Right lobe of liver (tissue), 6 donors: ENCODE results near the gene TMEM144. TPM values are rescaled to one million over a fixed set of nuclear protein-coding genes. Genes with fewer than 3 reads are reported as not detected.
"Not testable (repeated sequence)": the region's sequence is repeated elsewhere in the genome, so short reads cannot be mapped to it uniquely, and the experiment has no call there.

Experiments used
- ATAC-seq, 4 donors: fragments of 200-7000 bp; cut with Tn5 transposase; one replicate each; pipeline ENCODE4 v1.9.1; 2020; ENCODE audit warnings: mild to moderate bottlenecking in 4 of 4, moderate library complexity in 4 of 4
- DNase-seq, 3 donors: peaks; one replicate each; pipeline ENCODE4 v3.0.0-alpha.2; 2020
- H3K27ac ChIP-seq, 3 donors: fragments of 200-600 bp; one replicate each; pipeline ENCODE4 v1.8.0; 2022
- H3K27me3 ChIP-seq, 2 donors: fragments of 200-600 bp; one replicate each; pipeline ENCODE4 v1.8.0; 2022
- H3K36me3 ChIP-seq, 4 donors: fragments of 200-600 bp; sonication (generic) in 1 of 4; one replicate each; pipeline versions ENCODE4 v1.5.1 to v1.8.0; 2017 to 2022; ENCODE audit warnings: control low read depth in 1 of 4
- H3K4me1 ChIP-seq, 4 donors: fragments of 200-600 bp; sonication (generic) in 1 of 4; one replicate each; pipeline versions ENCODE4 v1.5.1 to v1.8.0; 2017 to 2022; ENCODE audit warnings: control low read depth in 1 of 4
- H3K4me3 ChIP-seq, 3 donors: fragments of 200-600 bp; one replicate each; pipeline ENCODE4 v1.8.0; 2022
- H3K9me3 ChIP-seq, 4 donors: fragments of 200-600 bp; sonication (generic) in 1 of 4; one replicate each; pipeline versions ENCODE4 v1.5.1 to v1.8.0; 2017 to 2022; ENCODE audit warnings: control low read depth in 1 of 4
- POLR2A ChIP-seq: fragments of 450-650 bp; IDR thresholded peaks from one replicate; pipeline ENCODE4 v1.6.1; 2017; ENCODE audit warnings: antibody characterized with exemption, mild to moderate bottlenecking
- WGBS: methylation state at CpG from one replicate; pipeline ENCODE4 v1.1.6; 2018; ENCODE audit warnings: low coverage, low lambda C conversion rate; ENCODE audit not compliant: insufficient coverage; ENCODE audit errors: missing lambda C conversion rate; 5-methylcytosine and 5-hydroxymethylcytosine counted together
- intact Hi-C, 2 donors: fragments of 100-400 bp; cut with DNase I; formaldehyde crosslinking; loops; one replicate each; pipeline versions ENCODE4 v1.11.2 to v1.14.1; 2022
- total RNA-seq, 6 experiments: library from RNA; depleted of rRNA in 2 of 6; stranded (reverse); fragments of >200 nt in 2 of 6; fragmentation: NEBNext Ultra II Directional in 3 of 6; extraction: Animal tissue kit (Norgen Biotek cat#: 25700) in 3 of 6; gene quantifications; one replicate each; pipeline versions ENCODE4 v1.1.0 to v1.2.4, GENCODE V29; 2016 to 2023
- TF ChIP-seq, protein P1 (sequence below), 4 donors: fragments of 200-600 bp in 3 of 4; fragments of 450-650 bp in 1 of 4; IDR thresholded peaks; one replicate each; pipeline versions ENCODE4 v1.5.1 to v1.8.0; 2016 to 2022; ENCODE audit warnings: antibody characterized with exemption in 4 of 4, mild to moderate bottlenecking in 2 of 4
- donor health status: DM: no; HTN: yes; CAD: no.
- donor health status: DM: no; HTN: no; CAD: no.
- donor health status: DM: no; HTN: no; CAD: no.
- donor health status: DM: no; HTN: yes; CAD: no.
- donor health status: DM: no; HTN: yes; CAD: no.

The TMEM144 gene
- total RNA-seq, 6 experiments from 2014 or later, result 1.3 to 6.7 (median 2.1) TPM

DNA sequence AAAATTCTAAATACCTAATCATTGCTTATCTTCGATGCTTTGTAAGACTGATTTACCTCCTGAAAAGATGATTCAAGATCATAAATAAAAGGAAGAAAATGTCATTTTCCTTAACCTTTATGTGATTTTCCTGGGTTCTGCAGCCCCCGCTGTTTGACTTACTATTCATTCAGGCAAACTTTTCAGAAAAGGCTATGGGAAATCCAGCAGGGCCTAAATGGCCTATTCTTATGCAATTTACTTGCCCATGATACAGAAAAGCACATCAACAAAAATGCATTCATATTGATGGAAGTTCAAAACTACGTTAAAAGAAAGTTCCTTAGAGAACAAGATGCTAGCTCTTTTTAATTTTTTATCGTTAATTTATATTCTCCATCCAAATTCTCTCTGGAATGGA, 51.2 kb downstream of the TMEM144 start:
- 67% methylated on average over 4 of the region's 4 CpGs for WGBS
- no peaks in the 10 kb centered on the region for H3K4me1 ChIP-seq
- H3K36me3 ChIP-seq, result no peaks in the 10 kb centered on the region
- H3K9me3 ChIP-seq, result no peaks in the 10 kb centered on the region
- no peak for TF ChIP-seq POLR2A
- TF ChIP-seq, protein P1, sequence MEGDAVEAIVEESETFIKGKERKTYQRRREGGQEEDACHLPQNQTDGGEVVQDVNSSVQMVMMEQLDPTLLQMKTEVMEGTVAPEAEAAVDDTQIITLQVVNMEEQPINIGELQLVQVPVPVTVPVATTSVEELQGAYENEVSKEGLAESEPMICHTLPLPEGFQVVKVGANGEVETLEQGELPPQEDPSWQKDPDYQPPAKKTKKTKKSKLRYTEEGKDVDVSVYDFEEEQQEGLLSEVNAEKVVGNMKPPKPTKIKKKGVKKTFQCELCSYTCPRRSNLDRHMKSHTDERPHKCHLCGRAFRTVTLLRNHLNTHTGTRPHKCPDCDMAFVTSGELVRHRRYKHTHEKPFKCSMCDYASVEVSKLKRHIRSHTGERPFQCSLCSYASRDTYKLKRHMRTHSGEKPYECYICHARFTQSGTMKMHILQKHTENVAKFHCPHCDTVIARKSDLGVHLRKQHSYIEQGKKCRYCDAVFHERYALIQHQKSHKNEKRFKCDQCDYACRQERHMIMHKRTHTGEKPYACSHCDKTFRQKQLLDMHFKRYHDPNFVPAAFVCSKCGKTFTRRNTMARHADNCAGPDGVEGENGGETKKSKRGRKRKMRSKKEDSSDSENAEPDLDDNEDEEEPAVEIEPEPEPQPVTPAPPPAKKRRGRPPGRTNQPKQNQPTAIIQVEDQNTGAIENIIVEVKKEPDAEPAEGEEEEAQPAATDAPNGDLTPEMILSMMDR (IDR thresholded peaks at IDR 0.05), result no peak
- intact Hi-C loops, result no loop called here
- H3K27ac ChIP-seq, result no peak overlapping the region
- no peak overlapping the region for H3K4me3 ChIP-seq
- no peaks in the 10 kb centered on the region for H3K27me3 ChIP-seq
- no peak for ATAC-seq
- no peak for DNase-seq

GRCh38 chr4:158268553-158268952, 58.3 kb downstream of the TMEM144 start:
- intact Hi-C loops, result no loop called here
- Histone ChIP-seq H3K4me3 (no peak overlapping the region), H3K27ac (no peak overlapping the region), H3K4me1 (no peaks in the 10 kb centered on the region), H3K9me3 (no peaks in the 10 kb centered on the region), H3K36me3 (no peaks in the 10 kb centered on the region), H3K27me3 (no peaks in the 10 kb centered on the region)
- TF ChIP-seq, protein P1 (IDR thresholded peaks at IDR 0.05), result no peak
- TF ChIP-seq POLR2A, result no peak
- no peak for ATAC-seq
- no peak for DNase-seq
- 47% methylated on average over 2 of the region's 2 CpGs for whole genome bisulfite sequencing

GRCh38 chr4:158274636-158275035, 64.3 kb downstream of the TMEM144 start:
- Histone ChIP-seq H3K4me3 (no peak overlapping the region), H3K36me3 (no peaks in the 10 kb centered on the region), H3K4me1 (no peaks in the 10 kb centered on the region), H3K9me3 (no peaks in the 10 kb centered on the region), H3K27ac (no peak overlapping the region), H3K27me3 (no peaks in the 10 kb centered on the region)
- intact Hi-C loops, result no loop called here
- no peak for TF ChIP-seq POLR2A
- TF ChIP-seq, protein P1 (IDR thresholded peaks at IDR 0.05), result no peak
- WGBS, result 86% methylated on average over 5 of the region's 5 CpGs
- ATAC-seq (no peak), DNase-seq (no peak)

DNA sequence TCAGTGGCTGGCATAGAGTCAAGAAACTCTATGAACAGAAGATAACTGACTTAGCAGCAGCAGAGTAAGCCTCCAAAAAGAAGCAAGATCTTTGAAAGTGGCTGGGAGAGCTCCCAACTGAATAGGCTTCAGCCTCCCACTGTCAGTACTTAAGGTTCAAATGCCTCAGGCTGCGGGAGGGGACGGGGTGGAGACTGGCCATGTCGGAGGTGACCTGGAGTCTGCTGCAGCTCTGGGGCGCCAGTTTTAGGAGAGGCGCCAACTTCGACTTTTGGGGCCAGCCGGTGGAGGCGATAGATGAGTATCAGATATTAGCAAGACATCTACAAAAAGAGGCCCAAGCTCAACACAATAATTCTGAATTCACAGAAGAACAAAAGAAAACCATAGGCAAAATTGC, 67.3 kb downstream of the TMEM144 start:
- no peaks in the 10 kb centered on the region for H3K27me3 ChIP-seq
- no peaks in the 10 kb centered on the region for H3K36me3 ChIP-seq
- no peaks in the 10 kb centered on the region for H3K4me1 ChIP-seq
- H3K9me3 ChIP-seq, result no peaks in the 10 kb centered on the region
- ATAC-seq, result no peak
- TF ChIP-seq, protein P1 (IDR thresholded peaks at IDR 0.05), result no peak
- TF ChIP-seq POLR2A, result no peak
- intact Hi-C loops, result no loop called here
- 90% methylated on average over 4 of the region's 8 CpGs for WGBS
- no peak overlapping the region for H3K27ac ChIP-seq
- no peak for DNase-seq
- no peak overlapping the region for H3K4me3 ChIP-seq

GRCh38 chr4:158279052-158279451, 68.8 kb downstream of the TMEM144 start:
- H3K9me3 ChIP-seq, intact Hi-C loops, ATAC-seq, H3K36me3 ChIP-seq, H3K27ac ChIP-seq, DNase-seq, H3K4me3 ChIP-seq, H3K27me3 ChIP-seq, H3K4me1 ChIP-seq: not testable (repeated sequence)
- WGBS, result 72% methylated on average over 1 of the region's 1 CpG
